Measurements from ENCODE around the gene LHFPL3. TPM values are rescaled to one million over a fixed set of nuclear protein-coding genes. Genes with fewer than 3 reads are reported as not detected.

Gene LHFPL3
- total and polyA plus RNA-seq, 9 of the 15 experiments (the other 6 are each of a cell fraction or from before 2014, with no cell fraction given) = 0.21 to 0.52 TPM; not detected in 7

DNA sequence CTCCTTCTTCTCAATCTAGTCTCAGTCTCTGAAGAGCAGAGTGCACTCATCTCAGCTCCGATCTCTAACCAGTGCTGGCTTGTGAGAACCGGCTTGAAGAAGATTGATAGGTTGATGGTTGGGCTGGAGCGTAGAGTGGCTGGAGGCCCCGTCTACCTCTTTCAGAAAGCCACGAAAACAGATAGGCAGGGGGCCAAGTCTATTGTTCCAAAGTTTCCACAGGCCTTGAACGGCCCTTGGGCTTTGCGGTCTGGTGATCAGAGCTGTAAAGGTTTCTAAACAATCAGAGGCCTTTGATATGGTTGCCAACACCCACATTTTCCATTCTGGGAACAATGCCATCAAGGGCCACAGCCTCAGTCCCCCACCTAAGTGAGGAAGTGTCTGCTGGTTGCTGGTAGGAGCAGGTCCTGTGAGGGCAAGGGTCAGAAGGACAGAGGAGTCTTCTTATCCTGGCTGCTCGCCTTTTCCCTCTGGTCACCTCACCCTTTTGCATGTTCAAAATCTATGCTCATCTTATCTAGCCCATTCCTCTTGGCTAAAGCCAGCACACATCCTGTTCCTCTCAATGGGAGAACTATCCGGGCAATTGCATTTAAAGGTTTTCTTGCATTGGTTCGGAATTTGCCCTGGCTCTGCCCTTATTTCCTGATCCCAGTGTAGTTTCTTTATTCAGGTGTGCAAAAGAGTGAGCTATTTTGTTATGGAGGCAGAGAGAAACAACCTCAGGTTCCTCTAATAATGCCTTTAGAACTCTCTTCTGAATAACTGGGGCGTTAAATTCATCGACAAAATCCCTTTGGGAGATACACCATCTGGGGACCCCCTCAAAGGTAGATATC is 615.3 kb downstream of the LHFPL3 start:
- in situ Hi-C loops (cut with MboI) = no loop called here
- H3K4me2 ChIP-seq (ENCODE audit: insufficient read depth, low read length) = peak overlapping the region; percentile 27
- peaks cover 20 to 23% of the 10 kb centered on the region in 2 experiments for H3K4me1 ChIP-seq (replicated peaks in 1 of 2; ENCODE audit: control insufficient read depth in 2 of 2, insufficient read depth in 2 of 2, low read length in 2 of 2)
- ChIA-PET POLR2A (interaction anchor here (0.7 to 2.0 kb wide), 9 partner anchors 17 to 1241 kb away, joined by 3 to 8 read pairs (median 4); partner anchors contain the start of gene KMT2E), CTCF (ENCODE audit: low intra/inter-chr PET ratio) (no interaction called here)
- peaks cover 0 to 8% of the 10 kb centered on the region in 2 experiments; a peak in 2 of 5 replicates for H3K27me3 ChIP-seq (ENCODE audit: control insufficient read depth in 2 of 2, insufficient read depth in 2 of 2, low read length in 2 of 2)
- H3K27ac ChIP-seq (ENCODE audit: extremely low read depth, low read depth, low read length) = peak overlapping the region; percentile 63; the same call in 2 of the 3 replicates
- WGBS (ENCODE audit: insufficient coverage, low coverage, missing lambda C conversion rate) = 14% methylated on average over 12 of the region's 12 CpGs
- FAIRE-seq (peak; percentile 87), DNase-seq (ENCODE audit: extremely low read depth in 1 of 4, low spot score in 3 of 4) (peak; percentile 76 to 95 (median 83)), ATAC-seq (peak; percentile 87)
- peak overlapping the region; percentile 20; the same call in 1 of the 2 replicates for H2AFZ ChIP-seq (ENCODE audit: low read depth, low read length)
- no TSS peak for BruUV-seq (replicated peaks)
- no peaks in the 10 kb centered on the region for H3K36me3 ChIP-seq (ENCODE audit: control insufficient read depth, insufficient read depth, low read length)
- peak overlapping the region in 1 of 2 experiments; percentile 11; a peak in 2 of 4 replicates for H3K9ac ChIP-seq (ENCODE audit: insufficient read depth in 1 of 2, low read depth in 2 of 2, low read length in 2 of 2)
- H3K4me3 ChIP-seq = no peak overlapping the region
- H3K9me1 ChIP-seq (ENCODE audit: control insufficient read depth, insufficient read depth, low read length) = no peaks in the 10 kb centered on the region
- no peaks in the 10 kb centered on the region for H4K20me1 ChIP-seq (replicated peaks; ENCODE audit: control insufficient read depth, insufficient read depth, low read length)
- no peaks in the 10 kb centered on the region for H3K79me2 ChIP-seq (ENCODE audit: control insufficient read depth, insufficient read depth, low read length)
- intact Hi-C loops (cut with micrococcal nuclease) = loop anchor here (1.0 to 5.0 kb wide), 2 partner anchors 34 to 69 kb away; no protein-coding TSS in a partner anchor
- H3K9me3 ChIP-seq (replicated peaks; ENCODE audit: control insufficient read depth, insufficient read depth, low read depth, low read length) = no peaks in the 10 kb centered on the region
- TF ChIP-seq IFI16 (CRISPR knock-in tag; IDR thresholded peaks at IDR 0.05) (no peak), ADNP (tag; IDR thresholded peaks at IDR 0.05) (no peak), L3MBTL2 (IDR thresholded peaks at IDR 0.05) (peak; percentile 52), FOXJ2 (tag; IDR thresholded peaks at IDR 0.05) (peak; percentile 92; the same call in 1 of the 2 replicates), LEF1 (IDR thresholded peaks at IDR 0.05) (peak; percentile 99), SIN3B (IDR thresholded peaks at IDR 0.05; ENCODE audit: low read depth) (no peak), SAFB2 (IDR thresholded peaks at IDR 0.05; ENCODE audit: borderline replicate concordance, low read depth, low read length, severe bottlenecking) (no peak), CBFA2T2 (conservative IDR thresholded peaks at IDR 0.05) (peak; percentile 57), HNRNPK (IDR thresholded peaks at IDR 0.05; ENCODE audit: low read depth, low read length, poor library complexity, severe bottlenecking) (no peak), SP2 (IDR thresholded peaks at IDR 0.05; ENCODE audit: extremely low read depth, low read depth, low read length, poor library complexity, severe bottlenecking) (no peak), XRCC3 (IDR thresholded peaks at IDR 0.05) (no peak), SRSF9 (IDR thresholded peaks at IDR 0.05; ENCODE audit: borderline replicate concordance, low read depth, low read length) (no peak), U2AF2 (optimal IDR thresholded peaks at IDR 0.05; ENCODE audit: low read depth, low read length) (no peak), PCBP2 (IDR thresholded peaks at IDR 0.05; ENCODE audit: low read depth, low read length, poor library complexity, severe bottlenecking) (no peak)
- TF ChIP-seq, protein P1, sequence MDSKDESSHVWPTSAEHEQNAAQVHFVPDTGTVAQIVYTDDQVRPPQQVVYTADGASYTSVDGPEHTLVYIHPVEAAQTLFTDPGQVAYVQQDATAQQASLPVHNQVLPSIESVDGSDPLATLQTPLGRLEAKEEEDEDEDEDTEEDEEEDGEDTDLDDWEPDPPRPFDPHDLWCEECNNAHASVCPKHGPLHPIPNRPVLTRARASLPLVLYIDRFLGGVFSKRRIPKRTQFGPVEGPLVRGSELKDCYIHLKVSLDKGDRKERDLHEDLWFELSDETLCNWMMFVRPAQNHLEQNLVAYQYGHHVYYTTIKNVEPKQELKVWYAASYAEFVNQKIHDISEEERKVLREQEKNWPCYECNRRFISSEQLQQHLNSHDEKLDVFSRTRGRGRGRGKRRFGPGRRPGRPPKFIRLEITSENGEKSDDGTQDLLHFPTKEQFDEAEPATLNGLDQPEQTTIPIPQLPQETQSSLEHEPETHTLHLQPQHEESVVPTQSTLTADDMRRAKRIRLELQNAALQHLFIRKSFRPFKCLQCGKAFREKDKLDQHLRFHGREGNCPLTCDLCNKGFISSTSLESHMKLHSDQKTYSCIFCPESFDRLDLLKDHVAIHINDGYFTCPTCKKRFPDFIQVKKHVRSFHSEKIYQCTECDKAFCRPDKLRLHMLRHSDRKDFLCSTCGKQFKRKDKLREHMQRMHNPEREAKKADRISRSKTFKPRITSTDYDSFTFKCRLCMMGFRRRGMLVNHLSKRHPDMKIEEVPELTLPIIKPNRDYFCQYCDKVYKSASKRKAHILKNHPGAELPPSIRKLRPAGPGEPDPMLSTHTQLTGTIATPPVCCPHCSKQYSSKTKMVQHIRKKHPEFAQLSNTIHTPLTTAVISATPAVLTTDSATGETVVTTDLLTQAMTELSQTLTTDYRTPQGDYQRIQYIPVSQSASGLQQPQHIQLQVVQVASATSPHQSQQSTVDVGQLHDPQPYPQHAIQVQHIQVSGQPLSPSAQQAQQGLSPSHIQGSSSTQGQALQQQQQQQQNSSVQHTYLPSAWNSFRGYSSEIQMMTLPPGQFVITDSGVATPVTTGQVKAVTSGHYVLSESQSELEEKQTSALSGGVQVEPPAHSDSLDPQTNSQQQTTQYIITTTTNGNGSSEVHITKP (IDR thresholded peaks at IDR 0.05; ENCODE audit: partially characterized antibody) = peak; percentile 66
- TF ChIP-seq, protein P2, sequence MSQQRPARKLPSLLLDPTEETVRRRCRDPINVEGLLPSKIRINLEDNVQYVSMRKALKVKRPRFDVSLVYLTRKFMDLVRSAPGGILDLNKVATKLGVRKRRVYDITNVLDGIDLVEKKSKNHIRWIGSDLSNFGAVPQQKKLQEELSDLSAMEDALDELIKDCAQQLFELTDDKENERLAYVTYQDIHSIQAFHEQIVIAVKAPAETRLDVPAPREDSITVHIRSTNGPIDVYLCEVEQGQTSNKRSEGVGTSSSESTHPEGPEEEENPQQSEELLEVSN (IDR thresholded peaks at IDR 0.05; ENCODE audit: borderline replicate concordance in 1 of 2, extremely low read depth in 1 of 2, insufficient read depth in 1 of 2, insufficient read length in 1 of 2, low read depth in 1 of 2, low read length in 1 of 2, poor library complexity in 1 of 2, severe bottlenecking in 1 of 2) = no peak

Measured in K562 (cell line).